Activated CD4-positive, alpha-beta memory T cell treated with anti-CD3 and anti-CD28 coated beads, Interleukin-2, amount 10 ng/mL, durations not matched to agents 7 days and 5 days (primary cell): ENCODE data around the gene DLGAP3. TPM values are rescaled to one million over a fixed set of nuclear protein-coding genes. Genes with fewer than 3 reads are reported as not detected.

Experiments used
- CTCF ChIA-PET: fragments of 350-600 bp; sonication (Branson Sonifier 250); formaldehyde crosslinking; loops from one replicate; lab custom pipeline; 2021; ENCODE audit warnings: antibody characterized with exemption, inconsistent platforms; lab: Charles Lee
- POLR2A ChIA-PET: fragments of 350-600 bp; sonication (Branson Sonifier 250); formaldehyde crosslinking; loops from one replicate; lab custom pipeline; 2021; ENCODE audit warnings: antibody characterized with exemption; lab: Charles Lee
- DNase-seq: peaks from one replicate; pipeline ENCODE4 v3.0.0-alpha.2; 2020
- H3K27ac Mint-ChIP-seq: one replicate; pipeline ENCODE4 v1.8.0; 2021; ENCODE audit warnings: mild to moderate bottlenecking, mixed read lengths
- H3K27me3 Mint-ChIP-seq: one replicate; pipeline ENCODE4 v1.8.0; 2021; ENCODE audit warnings: mixed read lengths
- H3K36me3 Mint-ChIP-seq: one replicate; pipeline ENCODE4 v1.8.0; 2021; ENCODE audit warnings: low read depth, mixed read lengths
- H3K4me1 Mint-ChIP-seq: one replicate; pipeline ENCODE4 v1.8.0; 2021; ENCODE audit warnings: mixed read lengths
- H3K4me3 Mint-ChIP-seq: one replicate; pipeline ENCODE4 v1.8.0; 2021; ENCODE audit warnings: mild to moderate bottlenecking, mixed read lengths
- H3K9me3 Mint-ChIP-seq: one replicate; pipeline ENCODE4 v1.8.0; 2021; ENCODE audit warnings: mixed read lengths
- total RNA-seq, 2 experiments: library from RNA; stranded (reverse); gene quantifications; one replicate each; pipeline ENCODE4 v1.2.3, GENCODE V29; 2021

Gene DLGAP3
- total RNA-seq, 2 experiments from 2014 or later: 0.55 to 0.88 TPM

GRCh38 chr1:34885405-34886247 lies 43.8 kb downstream of the DLGAP3 start:
- Mint-ChIP-seq H3K4me3 (peak overlapping the region; percentile 56), H3K9me3 (no peaks in the 10 kb centered on the region), H3K36me3 (no peaks in the 10 kb centered on the region), H3K4me1 (peaks cover 4% of the 10 kb centered on the region), H3K27me3 (peaks cover 37% of the 10 kb centered on the region), H3K27ac (no peak overlapping the region)
- ChIA-PET CTCF (interaction anchor here (0.9 to 1.7 kb wide), 4 partner anchors 19 to 33 kb away, joined by 3 to 5 read pairs (median 4); partner anchors contain the start of gene SMIM12), POLR2A (interaction anchor here (1.5 kb wide), 1 partner anchor 17 kb away, joined by 4 read pairs; no protein-coding TSS in a partner anchor)
- DNase-seq: peak; percentile 59

- POLR2A ChIA-PET: interaction anchor here (1.5 kb wide), 1 partner anchor 17 kb away, joined by 4 read pairs; no protein-coding TSS in a partner anchor
- H3K4me1 Mint-ChIP-seq: peaks cover 4% of the 10 kb centered on the region
- no peaks in the 10 kb centered on the region for H3K36me3 Mint-ChIP-seq
- H3K27me3 Mint-ChIP-seq: peaks cover 37% of the 10 kb centered on the region
- H3K9me3 Mint-ChIP-seq: no peaks in the 10 kb centered on the region
- H3K4me3 Mint-ChIP-seq: peak overlapping the region; percentile 56
- H3K27ac Mint-ChIP-seq: no peak overlapping the region
- no peak for DNase-seq
- CTCF ChIA-PET: interaction anchor here (0.9 to 1.7 kb wide), 3 partner anchors 19 to 25 kb away, joined by 3 to 5 read pairs (median 3); partner anchors contain the start of gene SMIM12
Observed at GRCh38 chr1:34884961-34885360, 44.5 kb downstream of the DLGAP3 start.

- Mint-ChIP-seq H3K4me1 (peaks cover 4% of the 10 kb centered on the region), H3K27ac (no peak overlapping the region), H3K36me3 (no peaks in the 10 kb centered on the region), H3K27me3 (peaks cover 35% of the 10 kb centered on the region), H3K4me3 (no peak overlapping the region), H3K9me3 (no peaks in the 10 kb centered on the region)
- POLR2A ChIA-PET: no interaction called here
- CTCF ChIA-PET: interaction anchor here (1.7 kb wide), 1 partner anchor 20 kb away, joined by 5 read pairs; no protein-coding TSS in a partner anchor
- no peak for DNase-seq
Observed at GRCh38 chr1:34884536-34884935, 44.9 kb downstream of the DLGAP3 start.

GRCh38 chr1:34879230-34879629 lies 50.2 kb downstream of the DLGAP3 start:
- Mint-ChIP-seq H3K36me3 (no peaks in the 10 kb centered on the region), H3K27ac (no peak overlapping the region), H3K4me1 (no peaks in the 10 kb centered on the region), H3K9me3 (no peaks in the 10 kb centered on the region), H3K4me3 (no peak overlapping the region), H3K27me3 (peaks cover 38% of the 10 kb centered on the region)
- CTCF ChIA-PET: interaction anchor here (2.1 to 2.2 kb wide), 2 partner anchors 13 to 27 kb away, joined by 4 to 7 read pairs; no protein-coding TSS in a partner anchor
- DNase-seq: no peak
- POLR2A ChIA-PET: no interaction called here

- H3K9me3 Mint-ChIP-seq: no peaks in the 10 kb centered on the region
- H3K4me1 Mint-ChIP-seq: no peaks in the 10 kb centered on the region
- no peak overlapping the region for H3K4me3 Mint-ChIP-seq
- H3K36me3 Mint-ChIP-seq: no peaks in the 10 kb centered on the region
- no peak overlapping the region for H3K27ac Mint-ChIP-seq
- POLR2A ChIA-PET: no interaction called here
- no peak for DNase-seq
- peaks cover 52% of the 10 kb centered on the region for H3K27me3 Mint-ChIP-seq
- CTCF ChIA-PET: interaction anchor here (1.0 kb wide), 1 partner anchor 12 kb away, joined by 3 read pairs; no protein-coding TSS in a partner anchor
Observed at GRCh38 chr1:34876406-34876805, 53.0 kb downstream of the DLGAP3 start.

- H3K27me3 Mint-ChIP-seq: peaks cover 55% of the 10 kb centered on the region
- no peaks in the 10 kb centered on the region for H3K9me3 Mint-ChIP-seq
- no peaks in the 10 kb centered on the region for H3K4me1 Mint-ChIP-seq
- H3K36me3 Mint-ChIP-seq: no peaks in the 10 kb centered on the region
- H3K27ac Mint-ChIP-seq: no peak overlapping the region
- no peak for DNase-seq
- H3K4me3 Mint-ChIP-seq: no peak overlapping the region
- ChIA-PET CTCF (interaction anchor here (0.9 to 1.6 kb wide), 2 partner anchors 8 to 15 kb away, joined by 3 to 5 read pairs; partner anchors contain the start of gene SMIM12), POLR2A (no interaction called here)
Observed at GRCh38 chr1:34874296-34874952, 55.0 kb downstream of the DLGAP3 start.

GRCh38 chr1:34872133-34872503 lies 57.3 kb downstream of the DLGAP3 start:
- CTCF ChIA-PET: interaction anchor here (1.1 kb wide), 1 partner anchor 19 kb away, joined by 4 read pairs; no protein-coding TSS in a partner anchor
- no peak for DNase-seq
- no peak overlapping the region for H3K27ac Mint-ChIP-seq
- POLR2A ChIA-PET: no interaction called here
- H3K36me3 Mint-ChIP-seq: no peaks in the 10 kb centered on the region
- H3K27me3 Mint-ChIP-seq: peaks cover 56% of the 10 kb centered on the region
- no peaks in the 10 kb centered on the region for H3K9me3 Mint-ChIP-seq
- no peaks in the 10 kb centered on the region for H3K4me1 Mint-ChIP-seq
- no peak overlapping the region for H3K4me3 Mint-ChIP-seq

GRCh38 chr1:34871443-34872132 lies 57.9 kb downstream of the DLGAP3 start:
- Mint-ChIP-seq H3K4me3 (no peak overlapping the region), H3K4me1 (no peaks in the 10 kb centered on the region), H3K36me3 (no peaks in the 10 kb centered on the region), H3K27ac (no peak overlapping the region), H3K27me3 (peaks cover 51% of the 10 kb centered on the region), H3K9me3 (no peaks in the 10 kb centered on the region)
- CTCF ChIA-PET: interaction anchor here (1.1 kb wide), 1 partner anchor 19 kb away, joined by 4 read pairs; no protein-coding TSS in a partner anchor
- no peak for DNase-seq
- POLR2A ChIA-PET: no interaction called here

- Mint-ChIP-seq H3K36me3 (no peaks in the 10 kb centered on the region), H3K4me1 (peaks cover 2% of the 10 kb centered on the region), H3K27ac (no peak overlapping the region), H3K9me3 (no peaks in the 10 kb centered on the region), H3K27me3 (peaks cover 42% of the 10 kb centered on the region), H3K4me3 (no peak overlapping the region)
- DNase-seq: no peak
- ChIA-PET POLR2A (no interaction called here), CTCF (interaction anchor here (1.7 to 2.5 kb wide), 2 partner anchors 10 to 18 kb away, joined by 8 to 9 read pairs; partner anchors contain the start of gene SMIM12)
Observed at GRCh38 chr1:34870395-34870794, 59.1 kb downstream of the DLGAP3 start.

GRCh38 chr1:34869760-34870159 lies 59.7 kb downstream of the DLGAP3 start:
- H3K9me3 Mint-ChIP-seq: no peaks in the 10 kb centered on the region
- H3K27ac Mint-ChIP-seq: no peak overlapping the region
- H3K27me3 Mint-ChIP-seq: peaks cover 40% of the 10 kb centered on the region
- no peak overlapping the region for H3K4me3 Mint-ChIP-seq
- POLR2A ChIA-PET: no interaction called here
- CTCF ChIA-PET: interaction anchor here (0.6 to 2.5 kb wide), 3 partner anchors 10 to 48 kb away, joined by 4 to 9 read pairs (median 8); partner anchors contain the start of gene SMIM12
- no peaks in the 10 kb centered on the region for H3K36me3 Mint-ChIP-seq
- peaks cover 5% of the 10 kb centered on the region for H3K4me1 Mint-ChIP-seq
- DNase-seq: no peak

- DNase-seq: no peak
- no peaks in the 10 kb centered on the region for H3K36me3 Mint-ChIP-seq
- peaks cover 34% of the 10 kb centered on the region for H3K27me3 Mint-ChIP-seq
- no peak overlapping the region for H3K27ac Mint-ChIP-seq
- H3K9me3 Mint-ChIP-seq: no peaks in the 10 kb centered on the region
- peaks cover 18% of the 10 kb centered on the region for H3K4me1 Mint-ChIP-seq
- H3K4me3 Mint-ChIP-seq: no peak overlapping the region
- ChIA-PET CTCF (interaction anchor here (2.5 kb wide), 1 partner anchor 16 kb away, joined by 8 read pairs; no protein-coding TSS in a partner anchor), POLR2A (interaction anchor here (1.0 to 1.4 kb wide), 2 partner anchors 8 to 17 kb away, joined by 4 read pairs; partner anchors contain the start of gene SMIM12)
Observed at GRCh38 chr1:34868230-34869049, 61.0 kb downstream of the DLGAP3 start.
